Measurements from ENCODE around the gene PSG4. TPM values are rescaled to one million over a fixed set of nuclear protein-coding genes. Genes with fewer than 3 reads are reported as not detected.
"Not testable (repeated sequence)": the region's sequence is repeated elsewhere in the genome, so short reads cannot be mapped to it uniquely, and the experiment has no call there.

Gene PSG4
- total RNA-seq = not detected in 2 replicates

GRCh38 chr19:43205471-43206105 is at the start of gene PSG4:
Gene PSG4, minus strand, starts transcription at chr19:43205638. Its CDS starts 102 bp downstream, at chr19:43205536.
- H3K27ac Mint-ChIP-seq; H3K4me1 Mint-ChIP-seq; H3K36me3 Mint-ChIP-seq (ENCODE audit: low read depth); H3K4me3 Mint-ChIP-seq; DNase-seq; H3K9me3 Mint-ChIP-seq; H3K27me3 Mint-ChIP-seq; intact Hi-C loops (cut with micrococcal nuclease): not testable (repeated sequence)

GRCh38 chr19:43251428-43251827 is 46.0 kb upstream of the PSG4 start:
- H3K27ac Mint-ChIP-seq; DNase-seq; H3K4me3 Mint-ChIP-seq; H3K9me3 Mint-ChIP-seq; H3K4me1 Mint-ChIP-seq; H3K27me3 Mint-ChIP-seq; H3K36me3 Mint-ChIP-seq (ENCODE audit: low read depth); intact Hi-C loops (cut with micrococcal nuclease): not testable (repeated sequence)

- DNase-seq; H3K4me3 Mint-ChIP-seq; H3K4me1 Mint-ChIP-seq; H3K27ac Mint-ChIP-seq; H3K36me3 Mint-ChIP-seq (ENCODE audit: low read depth); H3K9me3 Mint-ChIP-seq; intact Hi-C loops (cut with micrococcal nuclease); H3K27me3 Mint-ChIP-seq: not testable (repeated sequence)
Observed at GRCh38 chr19:43250296-43250695, 44.9 kb upstream of the PSG4 start.

GRCh38 chr19:43248635-43249002 is 43.2 kb upstream of the PSG4 start:
- H3K4me3 Mint-ChIP-seq; DNase-seq; intact Hi-C loops (cut with micrococcal nuclease); H3K27ac Mint-ChIP-seq; H3K36me3 Mint-ChIP-seq (ENCODE audit: low read depth); H3K9me3 Mint-ChIP-seq; H3K4me1 Mint-ChIP-seq; H3K27me3 Mint-ChIP-seq: not testable (repeated sequence)

- H3K27me3 Mint-ChIP-seq; H3K4me1 Mint-ChIP-seq; H3K4me3 Mint-ChIP-seq; H3K9me3 Mint-ChIP-seq; DNase-seq; H3K36me3 Mint-ChIP-seq (ENCODE audit: low read depth); H3K27ac Mint-ChIP-seq; intact Hi-C loops (cut with micrococcal nuclease): not testable (repeated sequence)
Observed at GRCh38 chr19:43247243-43247880, 41.9 kb upstream of the PSG4 start.

GRCh38 chr19:43245848-43246247 is 40.4 kb upstream of the PSG4 start:
- H3K9me3 Mint-ChIP-seq; H3K27me3 Mint-ChIP-seq; intact Hi-C loops (cut with micrococcal nuclease); DNase-seq; H3K36me3 Mint-ChIP-seq (ENCODE audit: low read depth); H3K4me3 Mint-ChIP-seq; H3K4me1 Mint-ChIP-seq; H3K27ac Mint-ChIP-seq: not testable (repeated sequence)

- H3K36me3 Mint-ChIP-seq (ENCODE audit: low read depth); H3K4me1 Mint-ChIP-seq; H3K27ac Mint-ChIP-seq; intact Hi-C loops (cut with micrococcal nuclease); H3K27me3 Mint-ChIP-seq; H3K4me3 Mint-ChIP-seq; DNase-seq: not testable (repeated sequence)
- H3K9me3 Mint-ChIP-seq = peaks cover 19% of the 10 kb centered on the region
Observed at GRCh38 chr19:43242211-43242610, 36.8 kb upstream of the PSG4 start.

- H3K27ac Mint-ChIP-seq; H3K36me3 Mint-ChIP-seq (ENCODE audit: low read depth); intact Hi-C loops (cut with micrococcal nuclease); H3K4me1 Mint-ChIP-seq; DNase-seq; H3K4me3 Mint-ChIP-seq; H3K27me3 Mint-ChIP-seq: not testable (repeated sequence)
- H3K9me3 Mint-ChIP-seq = peaks cover 14% of the 10 kb centered on the region
Observed at GRCh38 chr19:43238213-43238612, 32.8 kb upstream of the PSG4 start.

- H3K27me3 Mint-ChIP-seq; DNase-seq; H3K4me1 Mint-ChIP-seq; intact Hi-C loops (cut with micrococcal nuclease); H3K36me3 Mint-ChIP-seq (ENCODE audit: low read depth); H3K27ac Mint-ChIP-seq; H3K4me3 Mint-ChIP-seq: not testable (repeated sequence)
- peaks cover 17% of the 10 kb centered on the region for H3K9me3 Mint-ChIP-seq
Observed at GRCh38 chr19:43235686-43236085, 30.2 kb upstream of the PSG4 start.

- H3K9me3 Mint-ChIP-seq = peaks cover 12% of the 10 kb centered on the region
- H3K27me3 Mint-ChIP-seq = no peaks in the 10 kb centered on the region
- intact Hi-C loops (cut with micrococcal nuclease) = no loop called here
- DNase-seq = no peak
- no peaks in the 10 kb centered on the region for H3K36me3 Mint-ChIP-seq (ENCODE audit: low read depth)
- no peak overlapping the region for H3K4me3 Mint-ChIP-seq
- no peaks in the 10 kb centered on the region for H3K4me1 Mint-ChIP-seq
- no peak overlapping the region for H3K27ac Mint-ChIP-seq
Observed at GRCh38 chr19:43229315-43229714, 23.9 kb upstream of the PSG4 start.

GRCh38 chr19:43228730-43229129 is 23.3 kb upstream of the PSG4 start:
- peaks cover 12% of the 10 kb centered on the region for H3K9me3 Mint-ChIP-seq
- H3K4me1 Mint-ChIP-seq; intact Hi-C loops (cut with micrococcal nuclease); H3K4me3 Mint-ChIP-seq; H3K36me3 Mint-ChIP-seq (ENCODE audit: low read depth); H3K27me3 Mint-ChIP-seq; H3K27ac Mint-ChIP-seq: not testable (repeated sequence)
- DNase-seq = peak; percentile 61

- H3K4me3 Mint-ChIP-seq; DNase-seq; H3K36me3 Mint-ChIP-seq (ENCODE audit: low read depth); H3K27ac Mint-ChIP-seq; intact Hi-C loops (cut with micrococcal nuclease); H3K27me3 Mint-ChIP-seq; H3K4me1 Mint-ChIP-seq: not testable (repeated sequence)
- H3K9me3 Mint-ChIP-seq = peaks cover 12% of the 10 kb centered on the region
Observed at GRCh38 chr19:43226986-43227385, 21.5 kb upstream of the PSG4 start.

GRCh38 chr19:43224855-43225253 is 19.4 kb upstream of the PSG4 start:
- no peaks in the 10 kb centered on the region for H3K36me3 Mint-ChIP-seq (ENCODE audit: low read depth)
- no peak overlapping the region for H3K4me3 Mint-ChIP-seq
- H3K27me3 Mint-ChIP-seq = no peaks in the 10 kb centered on the region
- H3K4me1 Mint-ChIP-seq = no peaks in the 10 kb centered on the region
- H3K9me3 Mint-ChIP-seq = peaks cover 16% of the 10 kb centered on the region
- intact Hi-C loops (cut with micrococcal nuclease) = no loop called here
- no peak for DNase-seq
- H3K27ac Mint-ChIP-seq = no peak overlapping the region

- H3K27ac Mint-ChIP-seq; intact Hi-C loops (cut with micrococcal nuclease); H3K4me1 Mint-ChIP-seq; H3K4me3 Mint-ChIP-seq; H3K36me3 Mint-ChIP-seq (ENCODE audit: low read depth); H3K27me3 Mint-ChIP-seq; DNase-seq: not testable (repeated sequence)
- peaks cover 10% of the 10 kb centered on the region for H3K9me3 Mint-ChIP-seq
Observed at GRCh38 chr19:43224201-43224854, 18.9 kb upstream of the PSG4 start.
